B cell (primary cell): Measurements from ENCODE around the gene NTM. TPM values are rescaled to one million over a fixed set of nuclear protein-coding genes. Genes with fewer than 3 reads are reported as not detected.

Experiments used
- ATAC-seq: fragments of 200-7000 bp; cut with Tn5 transposase; one replicate; pipeline ENCODE4 v1.10.0; 2021; ENCODE audit warnings: low read depth, mild to moderate bottlenecking, moderate number of reproducible peaks, moderate library complexity
- CTCF ChIA-PET: fragments of 350-600 bp; sonication (Branson Sonifier 250); formaldehyde crosslinking; loops from one replicate; lab custom pipeline; 2021; ENCODE audit warnings: antibody characterized with exemption, inconsistent platforms; lab: Charles Lee
- POLR2A ChIA-PET: fragments of 350-600 bp; sonication (Branson Sonifier 250); formaldehyde crosslinking; loops from one replicate; lab custom pipeline; 2021; ENCODE audit warnings: antibody characterized with exemption; lab: Charles Lee
- DNase-seq: peaks from one replicate; pipeline ENCODE4 v3.0.0; 2013
- H2AFZ ChIP-seq: 2 replicates; pipeline ENCODE4 v1.6.1; 2012; ENCODE audit warnings: mild to moderate bottlenecking, low read depth, low read length; ENCODE audit not compliant: insufficient read depth, poor library complexity, severe bottlenecking
- H3K27ac ChIP-seq, 2 donors: 1 replicate in 1 of 2; 2 replicates in 1 of 2; pipeline ENCODE4 v1.5.1; 2012 to 2013; ENCODE audit warnings: low read length in 2 of 2, mild to moderate bottlenecking in 2 of 2, moderate library complexity in 1 of 2
- H3K27me3 ChIP-seq, 4 experiments: fragments of 200-600 bp in 1 of 4; sonication (generic) in 1 of 4; replicated peaks in 1 of 4; 1 replicate in 2 of 4; 2 replicates in 2 of 4; pipeline versions ENCODE4 v1.6.1 to v1.7.0; 2013 to 2016; ENCODE audit warnings: low read length in 3 of 4, mild to moderate bottlenecking in 2 of 4, mixed read lengths in 1 of 4, moderate library complexity in 1 of 4; ENCODE audit not compliant: insufficient read depth in 4 of 4, control insufficient read depth in 3 of 4; ENCODE audit errors: control extremely low read depth in 1 of 4
- H3K36me3 ChIP-seq, 2 experiments: replicated peaks in 1 of 2; 1 replicate in 1 of 2; 2 replicates in 1 of 2; pipeline versions ENCODE4 v1.6.1 to v1.7.1; 2013; ENCODE audit warnings: low read length in 1 of 2; ENCODE audit not compliant: insufficient read depth in 2 of 2, control insufficient read depth in 1 of 2; ENCODE audit errors: control extremely low read depth in 1 of 2, extremely low read depth in 1 of 2
- H3K4me1 ChIP-seq, 2 donors: fragments of 200-600 bp in 1 of 2; sonication (generic) in 1 of 2; 1 replicate in 1 of 2; 2 replicates in 1 of 2; pipeline versions ENCODE4 v1.5.1 to v1.6.1; 2013 to 2017; ENCODE audit warnings: low read length in 2 of 2; ENCODE audit not compliant: control insufficient read depth in 2 of 2, insufficient read depth in 2 of 2
- H3K4me2 ChIP-seq: replicated peaks from 2 replicates; pipeline ENCODE3; 2012; ENCODE audit warnings: mild to moderate bottlenecking, low read depth, low read length; ENCODE audit not compliant: poor library complexity, severe bottlenecking
- H3K4me3 ChIP-seq, 5 experiments: fragments of 200-600 bp in 1 of 5; sonication (generic) in 1 of 5; 1 replicate in 3 of 5; 2 replicates in 2 of 5; pipeline versions ENCODE4 v1.5.1 to v1.7.0; 2011 to 2016; ENCODE audit warnings: low read length in 4 of 5, mild to moderate bottlenecking in 4 of 5, low read depth in 2 of 5, control low read depth in 1 of 5, moderate library complexity in 1 of 5; ENCODE audit not compliant: insufficient read depth in 1 of 5; ENCODE audit errors: control extremely low read depth in 1 of 5, extremely low read depth in 1 of 5
- H3K79me2 ChIP-seq: fragments of 200-600 bp; sonication (generic); one replicate; pipeline ENCODE4 v1.6.0; 2016; ENCODE audit warnings: low read length; ENCODE audit not compliant: control insufficient read depth, insufficient read depth
- H3K9ac ChIP-seq: fragments of 200-600 bp; sonication (generic); 2 replicates; pipeline ENCODE4 v1.6.1; 2017; ENCODE audit warnings: mild to moderate bottlenecking, low read length, moderate library complexity
- H3K9me3 ChIP-seq, 3 donors: one replicate each; pipeline versions ENCODE4 v1.6.1 to v1.7.1; 2013; ENCODE audit warnings: low read length in 2 of 3; ENCODE audit not compliant: control insufficient read depth in 2 of 3, insufficient read depth in 1 of 3; ENCODE audit errors: control extremely low read depth in 1 of 3
- H4K20me1 ChIP-seq: 2 replicates; pipeline ENCODE4 v1.6.0; 2012; ENCODE audit warnings: mild to moderate bottlenecking, low read length; ENCODE audit not compliant: insufficient read depth, control insufficient read depth, poor library complexity, severe bottlenecking
- H3K27ac Mint-ChIP-seq: one replicate; pipeline ENCODE4 v1.8.0; 2021; ENCODE audit warnings: mixed read lengths
- H3K27me3 Mint-ChIP-seq: one replicate; pipeline ENCODE4 v1.8.0; 2021; ENCODE audit warnings: mixed read lengths
- H3K4me1 Mint-ChIP-seq: one replicate; pipeline ENCODE4 v1.8.0; 2021; ENCODE audit warnings: mixed read lengths
- H3K4me3 Mint-ChIP-seq: one replicate; pipeline ENCODE4 v1.8.0; 2021; ENCODE audit warnings: mixed read lengths
- H3K9me3 Mint-ChIP-seq: one replicate; pipeline ENCODE4 v1.8.0; 2022; ENCODE audit warnings: mixed read lengths; ENCODE audit not compliant: insufficient read depth
- EZH2 ChIP-seq: IDR thresholded peaks from 2 replicates; pipeline ENCODE4 v1.6.1; 2012; ENCODE audit warnings: borderline replicate concordance, low read depth, mild to moderate bottlenecking, moderate library complexity, low read length; ENCODE audit not compliant: insufficient read depth, poor library complexity, severe bottlenecking
- WGBS: methylation state at CpG from one replicate; pipeline ENCODE4 v1.1.5; 2013; ENCODE audit warnings: missing lambda C conversion rate; ENCODE audit not compliant: insufficient coverage; 5-methylcytosine and 5-hydroxymethylcytosine counted together
- intact Hi-C: fragments of 100-400 bp; cut with micrococcal nuclease; formaldehyde crosslinking; loops from one replicate; pipeline ENCODE4 v1.10.0; 2022
- polyA plus RNA-seq: library from polyadenylated mRNA; depleted of rRNA; stranded (reverse); fragments of >200 nt; gene quantifications from 2 replicates; pipeline ENCODE4 v1.2.3, GENCODE V29; 2012
- total RNA-seq, 2 donors: library from RNA; stranded (reverse); fragments of 120-200 nt in 1 of 2; gene quantifications; 1 replicate in 1 of 2; 2 replicates in 1 of 2; pipeline versions ENCODE4 v1.2.3 to v1.2.4, GENCODE V29; 2013 to 2022
- TF ChIP-seq, protein P1 (sequence below): fragments of 200-600 bp; IDR thresholded peaks from one replicate; pipeline ENCODE4 v1.8.0; 2022; ENCODE audit warnings: antibody characterized with exemption, mild to moderate bottlenecking

The NTM gene
- total and polyA plus RNA-seq, 2 donors (not counting 1 experiment from before 2014, with no cell fraction given) = not detected

DNA sequence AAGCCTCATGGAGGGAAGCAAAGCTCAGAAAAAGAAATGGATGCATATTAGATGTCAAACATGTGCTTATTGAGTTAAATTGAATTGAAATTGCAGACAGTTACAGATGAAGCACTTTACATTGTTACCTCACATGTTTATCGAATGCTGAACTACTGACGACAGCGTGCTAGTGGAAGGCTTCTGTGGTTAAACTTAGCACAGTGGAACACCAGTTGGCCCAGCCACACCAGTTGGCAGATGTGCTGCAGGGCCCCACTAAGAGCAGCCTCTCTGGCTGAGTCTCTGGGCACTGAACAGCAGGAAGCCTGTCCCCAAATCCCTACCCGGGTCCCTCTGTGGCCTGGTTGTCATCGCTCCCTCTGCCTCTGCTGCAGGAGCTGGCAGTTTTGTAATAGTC lies 242.1 kb downstream of the NTM start:
- POLR2A ChIA-PET = no interaction called here
- Histone ChIP-seq H3K9ac (no peak overlapping the region), H3K4me1 (no peaks in the 10 kb centered on the region), H3K36me3 (no peaks in the 10 kb centered on the region), H3K79me2 (no peaks in the 10 kb centered on the region), H4K20me1 (no peaks in the 10 kb centered on the region), H2AFZ (no peak overlapping the region), H3K4me3 (no peak overlapping the region), H3K27me3 (no peaks in the 10 kb centered on the region), H3K9me3 (peaks cover 0 to 4% (median 0%) of the 10 kb centered on the region in 3 donors), H3K4me2 (no peak overlapping the region), H3K27ac (no peak overlapping the region)
- Mint-ChIP-seq H3K27me3 (peaks cover 9% of the 10 kb centered on the region), H3K27ac (no peak overlapping the region), H3K9me3 (no peaks in the 10 kb centered on the region), H3K4me1 (no peaks in the 10 kb centered on the region), H3K4me3 (no peak overlapping the region)
- TF ChIP-seq EZH2 = no peak
- TF ChIP-seq, protein P1, sequence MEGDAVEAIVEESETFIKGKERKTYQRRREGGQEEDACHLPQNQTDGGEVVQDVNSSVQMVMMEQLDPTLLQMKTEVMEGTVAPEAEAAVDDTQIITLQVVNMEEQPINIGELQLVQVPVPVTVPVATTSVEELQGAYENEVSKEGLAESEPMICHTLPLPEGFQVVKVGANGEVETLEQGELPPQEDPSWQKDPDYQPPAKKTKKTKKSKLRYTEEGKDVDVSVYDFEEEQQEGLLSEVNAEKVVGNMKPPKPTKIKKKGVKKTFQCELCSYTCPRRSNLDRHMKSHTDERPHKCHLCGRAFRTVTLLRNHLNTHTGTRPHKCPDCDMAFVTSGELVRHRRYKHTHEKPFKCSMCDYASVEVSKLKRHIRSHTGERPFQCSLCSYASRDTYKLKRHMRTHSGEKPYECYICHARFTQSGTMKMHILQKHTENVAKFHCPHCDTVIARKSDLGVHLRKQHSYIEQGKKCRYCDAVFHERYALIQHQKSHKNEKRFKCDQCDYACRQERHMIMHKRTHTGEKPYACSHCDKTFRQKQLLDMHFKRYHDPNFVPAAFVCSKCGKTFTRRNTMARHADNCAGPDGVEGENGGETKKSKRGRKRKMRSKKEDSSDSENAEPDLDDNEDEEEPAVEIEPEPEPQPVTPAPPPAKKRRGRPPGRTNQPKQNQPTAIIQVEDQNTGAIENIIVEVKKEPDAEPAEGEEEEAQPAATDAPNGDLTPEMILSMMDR = no peak
- no peak for DNase-seq
- no peak for ATAC-seq
- WGBS = 95% methylated on average over 5 of the region's 5 CpGs
- intact Hi-C loops = no loop called here
- CTCF ChIA-PET = no interaction called here

GRCh38 chr11:131614631-131615030 lies 244.2 kb downstream of the NTM start:
- Histone ChIP-seq H3K4me1 (no peaks in the 10 kb centered on the region), H3K27me3 (no peaks in the 10 kb centered on the region), H4K20me1 (no peaks in the 10 kb centered on the region), H3K79me2 (no peaks in the 10 kb centered on the region), H3K4me3 (no peak overlapping the region), H3K36me3 (no peaks in the 10 kb centered on the region), H3K27ac (no peak overlapping the region), H2AFZ (no peak overlapping the region), H3K9ac (no peak overlapping the region), H3K4me2 (no peak overlapping the region), H3K9me3 (peaks cover 0 to 4% (median 0%) of the 10 kb centered on the region in 3 donors)
- no peak for TF ChIP-seq EZH2
- TF ChIP-seq, protein P1 = no peak
- Mint-ChIP-seq H3K4me1 (no peaks in the 10 kb centered on the region), H3K4me3 (no peak overlapping the region), H3K27me3 (peaks cover 9% of the 10 kb centered on the region), H3K27ac (no peak overlapping the region), H3K9me3 (no peaks in the 10 kb centered on the region)
- ChIA-PET POLR2A (no interaction called here), CTCF (no interaction called here)
- ATAC-seq = no peak
- no peak for DNase-seq
- 90% methylated on average over 3 of the region's 5 CpGs for WGBS
- intact Hi-C loops = no loop called here
